Activated T-cell treated with anti-CD3 and anti-CD28 coated beads, Interleukin-2, amount 50 U/mL, for 4 hours (primary cell): ENCODE results near the gene ZCCHC24. TPM values are rescaled to one million over a fixed set of nuclear protein-coding genes. Genes with fewer than 3 reads are reported as not detected.

Source experiments
- ATAC-seq, 2 donors: fragments of 200-7000 bp; cut with Tn5 transposase; one replicate each; pipeline ENCODE4 v1.10.0; 2021
- DNase-seq: peaks from one replicate; pipeline ENCODE4 v3.0.0-alpha.2; 2020
- H3K27me3 Mint-ChIP-seq: one replicate; pipeline ENCODE4 v1.8.0; 2021; ENCODE audit warnings: low read depth, mixed read lengths
- H3K36me3 Mint-ChIP-seq: one replicate; pipeline ENCODE4 v1.8.0; 2022; ENCODE audit warnings: mixed read lengths; ENCODE audit not compliant: insufficient read depth
- H3K4me1 Mint-ChIP-seq: one replicate; pipeline ENCODE4 v1.8.0; 2021; ENCODE audit warnings: low read depth, mixed read lengths
- H3K4me3 Mint-ChIP-seq: one replicate; pipeline ENCODE4 v1.8.0; 2021; ENCODE audit warnings: mild to moderate bottlenecking, moderate library complexity, mixed read lengths
- H3K9me3 Mint-ChIP-seq: one replicate; pipeline ENCODE4 v1.8.0; 2021; ENCODE audit warnings: mixed read lengths
- total RNA-seq, 3 donors: library from RNA; stranded (reverse); gene quantifications; one replicate each; pipeline ENCODE4 v1.2.1, GENCODE V29; 2021

Gene ZCCHC24
- total RNA-seq, 3 donors from 2014 or later: 0.26 to 0.92 (median 0.63) TPM

DNA sequence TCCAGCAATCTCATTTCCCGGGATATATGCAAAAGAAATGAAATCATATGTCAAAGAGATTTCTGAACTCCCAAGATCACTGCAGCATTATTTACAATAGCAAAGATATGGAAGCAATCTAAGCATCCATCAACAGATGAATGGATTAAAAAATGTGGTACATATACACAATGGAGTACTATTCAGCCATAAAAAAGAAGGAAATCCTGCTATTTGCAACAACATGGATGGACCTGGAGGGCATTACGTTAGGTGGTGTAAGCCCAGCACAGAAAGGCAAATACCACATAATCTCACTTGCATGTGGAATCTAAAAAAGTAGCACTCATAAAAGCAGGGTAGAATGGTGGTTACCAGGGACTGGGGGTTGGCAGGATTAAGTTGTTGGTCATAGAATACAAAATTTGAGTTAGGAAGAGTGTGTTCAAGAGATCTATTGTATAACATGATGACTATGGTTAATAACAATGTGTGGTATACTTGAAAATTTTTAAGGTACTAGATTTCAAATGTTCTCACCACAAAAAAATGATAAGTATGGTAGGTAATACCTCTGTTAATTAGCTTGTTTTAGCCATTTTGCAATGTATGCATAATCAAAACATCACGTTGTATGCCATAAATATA is 34.0 kb upstream of the ZCCHC24 start:
- no peaks in the 10 kb centered on the region for H3K9me3 Mint-ChIP-seq
- no peak for ATAC-seq
- no peaks in the 10 kb centered on the region for H3K4me1 Mint-ChIP-seq
- no peak overlapping the region for H3K4me3 Mint-ChIP-seq
- H3K27me3 Mint-ChIP-seq: peaks cover 13% of the 10 kb centered on the region
- DNase-seq: no peak
- H3K36me3 Mint-ChIP-seq: no peaks in the 10 kb centered on the region

DNA sequence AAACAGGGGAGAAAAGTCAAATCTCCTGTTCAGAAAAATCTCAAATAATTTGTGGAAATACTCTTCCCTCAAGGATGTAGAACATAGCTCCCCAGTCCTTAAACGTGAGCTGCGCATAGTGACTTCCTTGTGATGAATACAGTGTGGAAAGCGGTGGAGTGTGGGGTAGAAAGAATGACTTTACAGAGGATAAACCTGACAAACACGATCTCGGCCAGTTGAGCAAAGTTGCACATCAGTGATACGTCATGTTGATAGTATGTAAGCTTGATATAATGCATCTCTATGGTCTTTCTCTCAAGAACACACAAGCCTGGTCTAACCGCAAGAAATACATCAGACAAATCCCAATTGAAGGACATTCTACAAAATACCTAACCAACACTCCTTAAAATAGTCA is 32.0 kb upstream of the ZCCHC24 start:
- Mint-ChIP-seq H3K4me3 (no peak overlapping the region), H3K4me1 (no peaks in the 10 kb centered on the region), H3K9me3 (no peaks in the 10 kb centered on the region), H3K36me3 (no peaks in the 10 kb centered on the region), H3K27me3 (peaks cover 15% of the 10 kb centered on the region)
- no peak for ATAC-seq
- no peak for DNase-seq

- H3K4me1 Mint-ChIP-seq: no peaks in the 10 kb centered on the region
- H3K4me3 Mint-ChIP-seq: no peak overlapping the region
- ATAC-seq (no peak), DNase-seq (no peak)
- H3K27me3 Mint-ChIP-seq: peaks cover 15% of the 10 kb centered on the region
- no peaks in the 10 kb centered on the region for H3K9me3 Mint-ChIP-seq
- H3K36me3 Mint-ChIP-seq: no peaks in the 10 kb centered on the region
Measured at GRCh38 chr10:79476645-79477044, 31.2 kb upstream of the ZCCHC24 start.

- DNase-seq: no peak
- Mint-ChIP-seq H3K27me3 (peaks cover 15% of the 10 kb centered on the region), H3K4me3 (no peak overlapping the region), H3K9me3 (no peaks in the 10 kb centered on the region), H3K4me1 (no peaks in the 10 kb centered on the region), H3K36me3 (no peaks in the 10 kb centered on the region)
- ATAC-seq: no peak
Measured at GRCh38 chr10:79475877-79476276, 30.5 kb upstream of the ZCCHC24 start.

- H3K4me3 Mint-ChIP-seq: no peak overlapping the region
- peaks cover 15% of the 10 kb centered on the region for H3K27me3 Mint-ChIP-seq
- no peaks in the 10 kb centered on the region for H3K9me3 Mint-ChIP-seq
- H3K4me1 Mint-ChIP-seq: no peaks in the 10 kb centered on the region
- no peak for ATAC-seq
- H3K36me3 Mint-ChIP-seq: no peaks in the 10 kb centered on the region
- no peak for DNase-seq
Measured at GRCh38 chr10:79475119-79475653, 29.8 kb upstream of the ZCCHC24 start.

- Mint-ChIP-seq H3K27me3 (peaks cover 15% of the 10 kb centered on the region), H3K4me3 (no peak overlapping the region), H3K9me3 (no peaks in the 10 kb centered on the region), H3K4me1 (no peaks in the 10 kb centered on the region), H3K36me3 (no peaks in the 10 kb centered on the region)
- ATAC-seq: no peak
- no peak for DNase-seq
Measured at GRCh38 chr10:79473496-79474095, 28.2 kb upstream of the ZCCHC24 start.

- no peaks in the 10 kb centered on the region for H3K9me3 Mint-ChIP-seq
- ATAC-seq: no peak
- H3K36me3 Mint-ChIP-seq: no peaks in the 10 kb centered on the region
- H3K4me3 Mint-ChIP-seq: no peak overlapping the region
- peaks cover 15% of the 10 kb centered on the region for H3K27me3 Mint-ChIP-seq
- DNase-seq: no peak
- H3K4me1 Mint-ChIP-seq: no peaks in the 10 kb centered on the region
Measured at GRCh38 chr10:79472951-79473350, 27.5 kb upstream of the ZCCHC24 start.

GRCh38 chr10:79472449-79472848 is 27.0 kb upstream of the ZCCHC24 start:
- Mint-ChIP-seq H3K9me3 (no peaks in the 10 kb centered on the region), H3K27me3 (peaks cover 13% of the 10 kb centered on the region), H3K4me1 (no peaks in the 10 kb centered on the region), H3K4me3 (no peak overlapping the region), H3K36me3 (no peaks in the 10 kb centered on the region)
- no peak for DNase-seq
- ATAC-seq: no peak

DNA sequence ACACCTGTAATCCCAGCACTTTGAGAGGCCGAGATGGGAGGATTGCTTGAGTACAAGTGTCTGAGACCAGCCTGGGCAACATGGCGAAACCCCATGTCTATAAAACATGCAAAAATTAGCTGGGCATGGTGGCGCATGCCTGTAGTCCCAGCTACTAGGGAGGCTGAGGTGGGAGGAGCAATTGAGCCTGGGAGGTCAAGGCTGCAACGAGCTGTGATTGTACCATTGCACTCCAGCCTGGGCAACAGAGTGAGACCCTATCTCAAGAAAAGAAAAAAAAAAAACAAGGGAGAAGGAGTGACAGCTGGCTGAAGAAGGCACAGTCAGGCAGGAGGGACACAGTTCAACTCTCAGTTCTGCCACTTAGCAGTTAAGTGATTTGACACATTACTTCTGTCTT is 26.4 kb upstream of the ZCCHC24 start:
- Mint-ChIP-seq H3K36me3 (no peaks in the 10 kb centered on the region), H3K9me3 (no peaks in the 10 kb centered on the region), H3K4me3 (no peak overlapping the region), H3K4me1 (no peaks in the 10 kb centered on the region), H3K27me3 (peaks cover 11% of the 10 kb centered on the region)
- no peak for DNase-seq
- no peak for ATAC-seq

DNA sequence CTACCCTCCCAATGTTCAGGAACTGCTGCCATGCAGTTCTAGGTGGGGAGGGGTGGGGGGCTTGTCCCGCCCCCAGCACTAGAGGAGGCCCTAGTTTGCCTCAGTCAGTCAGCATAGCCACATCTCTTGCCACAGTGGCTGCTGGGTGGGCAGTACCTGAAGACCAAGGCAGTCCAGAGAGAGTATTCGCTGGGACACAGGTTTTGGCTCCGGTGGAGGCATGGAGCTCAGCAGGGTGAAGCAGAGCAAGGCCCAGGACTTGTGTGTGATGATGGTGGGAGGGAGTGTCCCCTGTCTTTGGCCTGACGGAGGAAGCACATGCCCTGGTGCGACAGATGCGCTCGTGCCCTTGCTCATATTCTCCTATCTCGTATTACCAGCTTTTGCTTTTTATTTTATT is 24.7 kb upstream of the ZCCHC24 start:
- Mint-ChIP-seq H3K36me3 (no peaks in the 10 kb centered on the region), H3K9me3 (no peaks in the 10 kb centered on the region), H3K27me3 (peaks cover 6% of the 10 kb centered on the region), H3K4me3 (no peak overlapping the region), H3K4me1 (no peaks in the 10 kb centered on the region)
- ATAC-seq (no peak), DNase-seq (no peak)

- peaks cover 2% of the 10 kb centered on the region for H3K27me3 Mint-ChIP-seq
- ATAC-seq (no peak), DNase-seq (no peak)
- no peaks in the 10 kb centered on the region for H3K4me1 Mint-ChIP-seq
- H3K36me3 Mint-ChIP-seq: no peaks in the 10 kb centered on the region
- H3K4me3 Mint-ChIP-seq: no peak overlapping the region
- no peaks in the 10 kb centered on the region for H3K9me3 Mint-ChIP-seq
Measured at GRCh38 chr10:79468841-79469585, 23.6 kb upstream of the ZCCHC24 start.

DNA sequence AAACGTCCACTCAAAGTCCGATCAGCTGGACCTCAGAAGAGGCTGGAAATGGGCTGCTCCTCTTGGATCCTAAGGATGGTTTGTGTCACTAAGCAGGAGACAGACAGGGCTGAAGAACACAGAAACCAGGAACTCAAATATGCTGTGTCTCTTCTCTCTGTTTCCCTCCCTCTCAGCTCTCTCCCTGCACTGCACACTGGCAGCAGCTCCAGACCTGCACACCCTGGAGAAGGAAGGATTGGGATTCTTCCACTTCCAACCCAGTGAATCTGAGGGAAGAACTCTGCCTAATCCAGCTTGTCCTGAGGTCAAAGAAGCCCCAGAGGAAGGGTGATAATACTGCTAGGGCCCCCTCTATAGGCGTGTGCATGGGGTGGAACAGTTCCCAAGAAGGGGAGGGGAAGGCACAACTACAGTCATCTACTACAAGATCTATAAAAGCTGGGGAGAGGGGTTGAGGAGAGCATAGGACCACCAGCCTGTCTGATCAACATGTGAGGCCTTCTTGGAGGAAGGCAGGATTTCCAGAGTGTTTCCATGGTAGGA is 22.7 kb upstream of the ZCCHC24 start:
- DNase-seq (no peak), ATAC-seq (no peak)
- Mint-ChIP-seq H3K9me3 (no peaks in the 10 kb centered on the region), H3K36me3 (no peaks in the 10 kb centered on the region), H3K4me1 (no peaks in the 10 kb centered on the region), H3K4me3 (no peak overlapping the region), H3K27me3 (peaks cover 2% of the 10 kb centered on the region)

GRCh38 chr10:79465341-79465740 is 19.9 kb upstream of the ZCCHC24 start:
- no peaks in the 10 kb centered on the region for H3K36me3 Mint-ChIP-seq

GRCh38 chr10:79463578-79464496 is 18.4 kb upstream of the ZCCHC24 start:
- Mint-ChIP-seq H3K36me3 (no peaks in the 10 kb centered on the region), H3K4me3 (no peak overlapping the region), H3K27me3 (no peaks in the 10 kb centered on the region), H3K4me1 (no peaks in the 10 kb centered on the region), H3K9me3 (no peaks in the 10 kb centered on the region)
- ATAC-seq: no peak
- no peak for DNase-seq

More at GRCh38 chr10:79465341-79465740, 19.9 kb upstream of the ZCCHC24 start:
- Mint-ChIP-seq H3K4me1 (no peaks in the 10 kb centered on the region), H3K27me3 (no peaks in the 10 kb centered on the region), H3K9me3 (no peaks in the 10 kb centered on the region), H3K4me3 (no peak overlapping the region)
- DNase-seq: no peak
- ATAC-seq: no peak
